ENCODE measurements around the gene EYA2.

EYA2 gene

DNA sequence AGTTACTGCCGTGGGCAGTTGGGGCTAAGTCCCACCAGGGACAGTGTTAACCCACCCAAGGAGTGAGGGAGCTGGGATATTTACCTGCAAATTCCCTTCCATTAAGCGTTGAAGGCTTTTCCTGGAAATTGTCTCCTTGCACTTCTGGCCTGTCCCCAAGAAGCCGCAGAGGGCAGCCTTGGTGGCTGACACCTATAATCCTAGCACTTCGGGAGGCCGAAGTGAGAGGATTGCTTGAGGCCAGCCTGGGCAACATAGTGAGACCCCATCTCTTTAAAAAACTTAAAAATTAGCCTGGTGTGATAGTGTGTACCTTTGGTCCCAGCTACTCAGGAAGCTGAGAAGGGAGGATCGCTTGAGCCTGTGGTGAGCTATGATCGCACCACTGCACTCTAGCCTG, 204.4 kb downstream of the EYA2 start:
- peaks cover 50% of the 10 kb centered on the region for H3K36me3 Mint-ChIP-seq (ENCODE audit: low read depth)
- no peak overlapping the region for H3K4me3 Mint-ChIP-seq
- H3K4me1 Mint-ChIP-seq = peaks cover 27% of the 10 kb centered on the region
- H3K27me3 Mint-ChIP-seq (ENCODE audit: low read depth) = peaks cover 5% of the 10 kb centered on the region
- TF ChIP-seq, protein P1, sequence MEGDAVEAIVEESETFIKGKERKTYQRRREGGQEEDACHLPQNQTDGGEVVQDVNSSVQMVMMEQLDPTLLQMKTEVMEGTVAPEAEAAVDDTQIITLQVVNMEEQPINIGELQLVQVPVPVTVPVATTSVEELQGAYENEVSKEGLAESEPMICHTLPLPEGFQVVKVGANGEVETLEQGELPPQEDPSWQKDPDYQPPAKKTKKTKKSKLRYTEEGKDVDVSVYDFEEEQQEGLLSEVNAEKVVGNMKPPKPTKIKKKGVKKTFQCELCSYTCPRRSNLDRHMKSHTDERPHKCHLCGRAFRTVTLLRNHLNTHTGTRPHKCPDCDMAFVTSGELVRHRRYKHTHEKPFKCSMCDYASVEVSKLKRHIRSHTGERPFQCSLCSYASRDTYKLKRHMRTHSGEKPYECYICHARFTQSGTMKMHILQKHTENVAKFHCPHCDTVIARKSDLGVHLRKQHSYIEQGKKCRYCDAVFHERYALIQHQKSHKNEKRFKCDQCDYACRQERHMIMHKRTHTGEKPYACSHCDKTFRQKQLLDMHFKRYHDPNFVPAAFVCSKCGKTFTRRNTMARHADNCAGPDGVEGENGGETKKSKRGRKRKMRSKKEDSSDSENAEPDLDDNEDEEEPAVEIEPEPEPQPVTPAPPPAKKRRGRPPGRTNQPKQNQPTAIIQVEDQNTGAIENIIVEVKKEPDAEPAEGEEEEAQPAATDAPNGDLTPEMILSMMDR (IDR thresholded peaks at IDR 0.05; ENCODE audit: unreplicated experiment in 3 of 3) = no peak
- H3K9me3 Mint-ChIP-seq = peaks cover 53% of the 10 kb centered on the region
- H3K27ac Mint-ChIP-seq = no peak overlapping the region

DNA sequence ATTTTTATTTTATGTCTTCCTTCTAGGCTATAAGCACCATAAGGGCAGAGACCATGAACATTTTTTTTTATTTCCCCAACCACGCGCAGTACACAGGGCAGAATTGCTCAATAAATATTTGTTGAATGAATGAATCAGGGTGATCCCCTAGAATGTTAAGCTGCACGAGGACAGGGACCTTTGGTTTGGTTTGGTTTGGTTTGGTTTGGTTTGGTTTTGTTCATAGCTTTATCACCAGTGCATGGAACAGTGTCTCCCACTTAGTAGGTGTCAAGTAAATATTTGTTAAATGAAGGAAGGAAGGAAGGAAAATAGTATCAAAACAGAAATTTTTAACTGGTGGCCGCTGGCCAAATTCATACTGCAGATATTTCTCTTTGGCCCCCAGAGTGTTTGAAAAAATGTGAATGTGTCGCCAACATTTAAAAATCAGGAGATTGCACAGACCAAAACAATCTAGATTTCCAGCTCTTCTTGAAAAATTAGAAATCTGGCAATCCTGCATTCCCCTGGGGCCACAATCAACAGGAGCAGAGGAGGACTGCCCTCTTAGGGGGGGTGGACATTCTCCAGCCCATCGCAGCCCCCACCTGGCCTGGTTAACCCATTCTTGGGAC, 205.3 kb downstream of the EYA2 start:
- TF ChIP-seq, protein P1 (IDR thresholded peaks at IDR 0.05; ENCODE audit: unreplicated experiment in 3 of 3) = no peak
- Mint-ChIP-seq H3K4me3 (no peak overlapping the region), H3K27ac (no peak overlapping the region), H3K27me3 (ENCODE audit: low read depth) (peaks cover 5% of the 10 kb centered on the region), H3K9me3 (peaks cover 53% of the 10 kb centered on the region), H3K36me3 (ENCODE audit: low read depth) (peaks cover 46% of the 10 kb centered on the region), H3K4me1 (peaks cover 27% of the 10 kb centered on the region)

DNA sequence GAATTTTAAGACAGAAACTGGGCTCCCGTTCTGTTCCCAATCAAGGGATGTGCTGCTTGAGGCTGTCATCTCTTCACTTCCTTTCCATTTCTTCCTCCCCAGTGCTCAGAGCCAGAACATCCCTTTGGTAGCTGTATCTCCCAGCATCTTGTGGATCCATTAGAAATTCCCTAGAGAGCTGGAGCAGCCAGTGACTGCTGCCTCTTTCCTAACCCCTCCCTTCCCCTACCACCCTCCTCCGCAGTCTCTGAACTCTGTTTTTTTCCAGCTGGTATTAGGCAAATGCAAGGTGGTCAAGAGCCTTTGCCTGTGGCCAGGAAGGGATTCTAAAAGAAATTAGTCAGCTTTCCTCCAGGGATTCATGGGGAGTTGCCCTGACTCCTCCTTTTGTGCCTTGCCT, 208.0 kb downstream of the EYA2 start:
- Mint-ChIP-seq H3K4me1 (peaks cover 24% of the 10 kb centered on the region), H3K36me3 (ENCODE audit: low read depth) (peaks cover 31% of the 10 kb centered on the region), H3K4me3 (no peak overlapping the region), H3K27ac (no peak overlapping the region), H3K27me3 (ENCODE audit: low read depth) (peaks cover 5% of the 10 kb centered on the region), H3K9me3 (peaks cover 45% of the 10 kb centered on the region)
- TF ChIP-seq, protein P1 (IDR thresholded peaks at IDR 0.05; ENCODE audit: unreplicated experiment in 3 of 3) = no peak

DNA sequence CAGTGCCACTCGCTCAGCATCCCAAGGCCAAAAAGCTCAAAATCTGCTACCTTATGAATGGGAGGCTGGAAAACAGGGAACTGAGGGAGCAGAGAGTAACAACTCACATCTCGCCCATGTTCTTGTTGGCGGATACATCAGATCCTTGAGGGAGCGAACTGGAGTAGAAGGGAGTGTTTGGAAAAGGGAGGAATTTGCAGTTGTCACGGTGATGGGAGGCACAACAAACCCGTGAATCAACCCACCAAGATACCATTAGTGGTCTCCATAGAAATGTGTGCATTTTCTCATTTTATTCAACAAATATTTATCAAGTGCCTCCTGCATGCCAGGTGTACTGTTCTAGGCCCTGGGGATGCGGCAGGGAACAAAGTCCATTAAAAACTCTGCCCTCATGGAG, 212.1 kb downstream of the EYA2 start:
- peaks cover 23% of the 10 kb centered on the region for H3K36me3 Mint-ChIP-seq (ENCODE audit: low read depth)
- TF ChIP-seq, protein P1 (IDR thresholded peaks at IDR 0.05; ENCODE audit: unreplicated experiment in 3 of 3) = no peak
- peak overlapping the region in 1 of 3 experiments; percentile 24 for H3K4me3 Mint-ChIP-seq
- H3K27me3 Mint-ChIP-seq (ENCODE audit: low read depth) = no peaks in the 10 kb centered on the region
- H3K9me3 Mint-ChIP-seq = peaks cover 49% of the 10 kb centered on the region
- H3K27ac Mint-ChIP-seq = peak overlapping the region in 2 of 3 experiments; percentile 15 to 84
- H3K4me1 Mint-ChIP-seq = peaks cover 5% of the 10 kb centered on the region

DNA sequence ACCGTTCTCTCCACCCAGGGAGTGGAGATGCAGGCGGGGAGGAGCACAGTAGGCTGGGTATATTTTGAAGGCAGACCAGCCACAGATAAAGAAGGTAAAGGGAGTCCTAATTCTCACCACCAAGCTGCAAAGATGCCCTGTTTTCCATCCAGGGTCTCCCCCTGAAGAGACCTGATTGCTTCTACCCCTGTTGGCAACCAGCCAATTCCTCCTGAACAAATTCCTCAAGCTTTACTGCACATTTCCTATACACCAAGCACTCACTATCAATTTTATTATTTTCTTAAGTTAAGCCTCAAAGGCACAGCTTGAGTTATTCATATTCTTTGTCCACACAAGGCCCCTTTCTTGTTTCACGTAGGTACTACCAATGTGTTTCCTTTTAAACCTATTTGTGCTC, 214.4 kb downstream of the EYA2 start:
- no peak overlapping the region for H3K4me3 Mint-ChIP-seq
- H3K36me3 Mint-ChIP-seq (ENCODE audit: low read depth) = peaks cover 13% of the 10 kb centered on the region
- H3K9me3 Mint-ChIP-seq = peaks cover 36% of the 10 kb centered on the region
- TF ChIP-seq, protein P1 (IDR thresholded peaks at IDR 0.05; ENCODE audit: unreplicated experiment in 3 of 3) = no peak
- H3K27me3 Mint-ChIP-seq (ENCODE audit: low read depth) = no peaks in the 10 kb centered on the region
- H3K4me1 Mint-ChIP-seq = peaks cover 5% of the 10 kb centered on the region
- peak overlapping the region in 1 of 3 experiments; percentile 26 for H3K27ac Mint-ChIP-seq

DNA sequence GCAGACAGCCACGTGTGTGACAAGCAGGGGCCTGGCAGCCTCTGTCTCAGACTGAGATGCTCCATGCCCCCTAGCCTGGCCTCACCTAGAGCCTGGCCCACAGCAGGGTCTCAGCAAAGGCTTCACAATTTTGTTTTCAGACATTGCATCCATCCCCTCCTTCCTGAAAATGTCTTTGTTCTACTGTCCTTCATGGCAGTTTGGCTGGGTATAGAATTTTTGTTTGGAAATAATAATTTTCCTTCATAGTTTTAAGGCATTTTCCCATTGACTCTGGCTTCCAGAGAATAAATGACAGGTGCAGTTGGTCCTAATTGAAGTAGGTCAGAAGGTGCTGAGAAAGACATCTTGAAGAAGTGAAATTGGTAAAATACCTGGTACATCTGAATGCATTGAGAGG, 216.2 kb downstream of the EYA2 start:
- TF ChIP-seq, protein P1 (IDR thresholded peaks at IDR 0.05; ENCODE audit: unreplicated experiment in 3 of 3) = no peak
- H3K9me3 Mint-ChIP-seq = peaks cover 29% of the 10 kb centered on the region
- no peaks in the 10 kb centered on the region for H3K27me3 Mint-ChIP-seq (ENCODE audit: low read depth)
- H3K4me3 Mint-ChIP-seq = no peak overlapping the region
- no peak overlapping the region for H3K27ac Mint-ChIP-seq
- H3K4me1 Mint-ChIP-seq = peaks cover 5% of the 10 kb centered on the region
- peaks cover 13% of the 10 kb centered on the region for H3K36me3 Mint-ChIP-seq (ENCODE audit: low read depth)

All from nephron (organoid).